B cell (primary cell): ENCODE data around the gene XPA. TPM values are rescaled to one million over a fixed set of nuclear protein-coding genes. Genes with fewer than 3 reads are reported as not detected.

Source experiments
- ATAC-seq: fragments of 200-7000 bp; cut with Tn5 transposase; one replicate; pipeline ENCODE4 v1.10.0; 2021; ENCODE audit warnings: low read depth, mild to moderate bottlenecking, moderate number of reproducible peaks, moderate library complexity
- CTCF ChIA-PET: fragments of 350-600 bp; sonication (Branson Sonifier 250); formaldehyde crosslinking; loops from one replicate; lab custom pipeline; 2021; ENCODE audit warnings: antibody characterized with exemption, inconsistent platforms; lab: Charles Lee
- POLR2A ChIA-PET: fragments of 350-600 bp; sonication (Branson Sonifier 250); formaldehyde crosslinking; loops from one replicate; lab custom pipeline; 2021; ENCODE audit warnings: antibody characterized with exemption; lab: Charles Lee
- DNase-seq: peaks from one replicate; pipeline ENCODE4 v3.0.0; 2013
- H2AFZ ChIP-seq: 2 replicates; pipeline ENCODE4 v1.6.1; 2012; ENCODE audit warnings: mild to moderate bottlenecking, low read depth, low read length; ENCODE audit not compliant: insufficient read depth, poor library complexity, severe bottlenecking
- H3K27ac ChIP-seq, 2 donors: 1 replicate in 1 of 2; 2 replicates in 1 of 2; pipeline ENCODE4 v1.5.1; 2012 to 2013; ENCODE audit warnings: low read length in 2 of 2, mild to moderate bottlenecking in 2 of 2, moderate library complexity in 1 of 2
- H3K27me3 ChIP-seq, 4 experiments: fragments of 200-600 bp in 1 of 4; sonication (generic) in 1 of 4; replicated peaks in 1 of 4; 1 replicate in 2 of 4; 2 replicates in 2 of 4; pipeline versions ENCODE4 v1.6.1 to v1.7.0; 2013 to 2016; ENCODE audit warnings: low read length in 3 of 4, mild to moderate bottlenecking in 2 of 4, mixed read lengths in 1 of 4, moderate library complexity in 1 of 4; ENCODE audit not compliant: insufficient read depth in 4 of 4, control insufficient read depth in 3 of 4; ENCODE audit errors: control extremely low read depth in 1 of 4
- H3K36me3 ChIP-seq, 2 experiments: replicated peaks in 1 of 2; 1 replicate in 1 of 2; 2 replicates in 1 of 2; pipeline versions ENCODE4 v1.6.1 to v1.7.1; 2013; ENCODE audit warnings: low read length in 1 of 2; ENCODE audit not compliant: insufficient read depth in 2 of 2, control insufficient read depth in 1 of 2; ENCODE audit errors: control extremely low read depth in 1 of 2, extremely low read depth in 1 of 2
- H3K4me1 ChIP-seq, 2 donors: fragments of 200-600 bp in 1 of 2; sonication (generic) in 1 of 2; 1 replicate in 1 of 2; 2 replicates in 1 of 2; pipeline versions ENCODE4 v1.5.1 to v1.6.1; 2013 to 2017; ENCODE audit warnings: low read length in 2 of 2; ENCODE audit not compliant: control insufficient read depth in 2 of 2, insufficient read depth in 2 of 2
- H3K4me2 ChIP-seq: replicated peaks from 2 replicates; pipeline ENCODE3; 2012; ENCODE audit warnings: mild to moderate bottlenecking, low read depth, low read length; ENCODE audit not compliant: poor library complexity, severe bottlenecking
- H3K4me3 ChIP-seq, 5 experiments: fragments of 200-600 bp in 1 of 5; sonication (generic) in 1 of 5; 1 replicate in 3 of 5; 2 replicates in 2 of 5; pipeline versions ENCODE4 v1.5.1 to v1.7.0; 2011 to 2016; ENCODE audit warnings: low read length in 4 of 5, mild to moderate bottlenecking in 4 of 5, low read depth in 2 of 5, control low read depth in 1 of 5, moderate library complexity in 1 of 5; ENCODE audit not compliant: insufficient read depth in 1 of 5; ENCODE audit errors: control extremely low read depth in 1 of 5, extremely low read depth in 1 of 5
- H3K79me2 ChIP-seq: fragments of 200-600 bp; sonication (generic); one replicate; pipeline ENCODE4 v1.6.0; 2016; ENCODE audit warnings: low read length; ENCODE audit not compliant: control insufficient read depth, insufficient read depth
- H3K9ac ChIP-seq: fragments of 200-600 bp; sonication (generic); 2 replicates; pipeline ENCODE4 v1.6.1; 2017; ENCODE audit warnings: mild to moderate bottlenecking, low read length, moderate library complexity
- H3K9me3 ChIP-seq, 3 donors: one replicate each; pipeline versions ENCODE4 v1.6.1 to v1.7.1; 2013; ENCODE audit warnings: low read length in 2 of 3; ENCODE audit not compliant: control insufficient read depth in 2 of 3, insufficient read depth in 1 of 3; ENCODE audit errors: control extremely low read depth in 1 of 3
- H4K20me1 ChIP-seq: 2 replicates; pipeline ENCODE4 v1.6.0; 2012; ENCODE audit warnings: mild to moderate bottlenecking, low read length; ENCODE audit not compliant: insufficient read depth, control insufficient read depth, poor library complexity, severe bottlenecking
- H3K27ac Mint-ChIP-seq: one replicate; pipeline ENCODE4 v1.8.0; 2021; ENCODE audit warnings: mixed read lengths
- H3K27me3 Mint-ChIP-seq: one replicate; pipeline ENCODE4 v1.8.0; 2021; ENCODE audit warnings: mixed read lengths
- H3K4me1 Mint-ChIP-seq: one replicate; pipeline ENCODE4 v1.8.0; 2021; ENCODE audit warnings: mixed read lengths
- H3K4me3 Mint-ChIP-seq: one replicate; pipeline ENCODE4 v1.8.0; 2021; ENCODE audit warnings: mixed read lengths
- H3K9me3 Mint-ChIP-seq: one replicate; pipeline ENCODE4 v1.8.0; 2022; ENCODE audit warnings: mixed read lengths; ENCODE audit not compliant: insufficient read depth
- EZH2 ChIP-seq: IDR thresholded peaks from 2 replicates; pipeline ENCODE4 v1.6.1; 2012; ENCODE audit warnings: borderline replicate concordance, low read depth, mild to moderate bottlenecking, moderate library complexity, low read length; ENCODE audit not compliant: insufficient read depth, poor library complexity, severe bottlenecking
- WGBS: methylation state at CpG from one replicate; pipeline ENCODE4 v1.1.5; 2013; ENCODE audit warnings: missing lambda C conversion rate; ENCODE audit not compliant: insufficient coverage; 5-methylcytosine and 5-hydroxymethylcytosine counted together
- intact Hi-C: fragments of 100-400 bp; cut with micrococcal nuclease; formaldehyde crosslinking; loops from one replicate; pipeline ENCODE4 v1.10.0; 2022
- polyA minus RNA-seq: library from RNA; depleted of rRNA, polyadenylated mRNA; stranded (reverse); fragments of >200 nt; gene quantifications from 2 replicates; pipeline ENCODE4 v1.2.3, GENCODE V29; 2012
- polyA plus RNA-seq: library from polyadenylated mRNA; depleted of rRNA; stranded (reverse); fragments of >200 nt; gene quantifications from 2 replicates; pipeline ENCODE4 v1.2.3, GENCODE V29; 2012
- total RNA-seq, 2 donors: library from RNA; stranded (reverse); fragments of 120-200 nt in 1 of 2; gene quantifications; 1 replicate in 1 of 2; 2 replicates in 1 of 2; pipeline versions ENCODE4 v1.2.3 to v1.2.4, GENCODE V29; 2013 to 2022
- TF ChIP-seq, protein P1 (sequence below): fragments of 200-600 bp; IDR thresholded peaks from one replicate; pipeline ENCODE4 v1.8.0; 2022; ENCODE audit warnings: antibody characterized with exemption, mild to moderate bottlenecking

XPA gene
- total RNA-seq (21.3 and 27.4 TPM in 2 replicates), polyA plus RNA-seq (3.8 and 7.5 TPM in 2 replicates), polyA minus RNA-seq (7.2 and 12.4 TPM in 2 replicates)
- total RNA-seq (2013): 30.2 TPM

DNA sequence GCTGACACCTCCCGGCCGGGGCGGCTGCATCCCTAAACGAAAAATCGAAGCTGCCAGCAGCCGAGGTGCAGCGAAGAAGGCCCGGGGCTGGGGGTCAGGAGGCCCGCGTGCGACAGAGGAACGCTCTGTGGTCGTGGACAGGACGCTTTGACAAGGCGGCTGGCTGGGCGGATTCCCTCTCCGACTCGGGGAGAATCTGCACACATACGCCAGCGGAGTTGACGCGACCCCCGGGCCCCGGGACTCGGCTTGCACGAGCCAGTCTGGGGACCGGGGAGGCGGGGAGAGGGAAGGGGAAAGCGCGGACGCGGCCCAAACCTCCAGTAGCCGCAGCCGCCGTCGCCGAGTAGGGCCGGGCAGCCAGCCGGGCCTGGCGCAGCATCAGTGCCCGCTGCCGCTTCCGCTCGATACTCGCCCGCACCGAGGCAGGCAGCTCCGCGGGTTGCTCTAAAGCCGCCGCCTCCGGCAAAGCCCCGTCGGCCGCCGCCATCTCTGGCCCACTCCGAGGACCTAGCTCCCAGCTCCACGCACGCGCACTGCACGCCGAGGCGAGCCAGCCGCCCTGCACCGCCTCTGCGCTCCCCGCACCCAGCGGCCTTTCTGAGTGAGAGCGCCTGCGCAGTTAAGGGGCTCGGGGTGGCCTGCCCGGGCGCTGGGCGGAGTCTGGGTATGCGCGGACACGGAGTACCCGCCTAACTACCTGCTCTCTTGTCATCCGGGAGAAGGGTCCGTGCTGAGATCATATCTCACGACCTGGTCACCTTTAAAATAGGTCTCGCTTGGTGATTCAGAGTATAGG is at the start of gene XPA:
Gene XPA, minus strand, starts transcription at position 538 of the 799 bp plus-strand sequence. Its CDS starts 48 bp downstream, at position 490.
- Mint-ChIP-seq H3K27ac (peak within 1 kb of the TSS; percentile 94), H3K4me3 (peak within 1 kb of the TSS; percentile 91), H3K27me3 (peaks cover 7% of the 10 kb centered on the region), H3K9me3 (no peaks in the 10 kb centered on the region), H3K4me1 (peaks cover 59% of the 10 kb centered on the region)
- intact Hi-C loops: loop anchor here (1.0 to 10.0 kb wide), 8 partner anchors 64 to 1280 kb away; partner anchors contain the start of genes ANP32B, NCBP1, TRMO and TSTD2
- peaks cover 30 to 40% of the 10 kb centered on the region in 2 donors for H3K4me1 ChIP-seq
- no peaks in the 10 kb centered on the region for H4K20me1 ChIP-seq
- peak within 1 kb of the TSS; percentile 81 for H3K9ac ChIP-seq
- peaks cover 41% of the 10 kb centered on the region for H3K79me2 ChIP-seq
- H3K9me3 ChIP-seq: peaks cover 0 to 3% (median 0%) of the 10 kb centered on the region in 3 donors
- H3K27ac ChIP-seq: peak within 1 kb of the TSS; percentile 77 to 82
- ATAC-seq: peak; percentile 92
- H3K27me3 ChIP-seq: no peaks in the 10 kb centered on the region
- H3K4me3 ChIP-seq: peak within 1 kb of the TSS; percentile 67 to 84 (median 74)
- no peak for TF ChIP-seq EZH2
- TF ChIP-seq, protein P1, sequence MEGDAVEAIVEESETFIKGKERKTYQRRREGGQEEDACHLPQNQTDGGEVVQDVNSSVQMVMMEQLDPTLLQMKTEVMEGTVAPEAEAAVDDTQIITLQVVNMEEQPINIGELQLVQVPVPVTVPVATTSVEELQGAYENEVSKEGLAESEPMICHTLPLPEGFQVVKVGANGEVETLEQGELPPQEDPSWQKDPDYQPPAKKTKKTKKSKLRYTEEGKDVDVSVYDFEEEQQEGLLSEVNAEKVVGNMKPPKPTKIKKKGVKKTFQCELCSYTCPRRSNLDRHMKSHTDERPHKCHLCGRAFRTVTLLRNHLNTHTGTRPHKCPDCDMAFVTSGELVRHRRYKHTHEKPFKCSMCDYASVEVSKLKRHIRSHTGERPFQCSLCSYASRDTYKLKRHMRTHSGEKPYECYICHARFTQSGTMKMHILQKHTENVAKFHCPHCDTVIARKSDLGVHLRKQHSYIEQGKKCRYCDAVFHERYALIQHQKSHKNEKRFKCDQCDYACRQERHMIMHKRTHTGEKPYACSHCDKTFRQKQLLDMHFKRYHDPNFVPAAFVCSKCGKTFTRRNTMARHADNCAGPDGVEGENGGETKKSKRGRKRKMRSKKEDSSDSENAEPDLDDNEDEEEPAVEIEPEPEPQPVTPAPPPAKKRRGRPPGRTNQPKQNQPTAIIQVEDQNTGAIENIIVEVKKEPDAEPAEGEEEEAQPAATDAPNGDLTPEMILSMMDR: no peak
- under 1% methylated on average over 79 of the region's 82 CpGs for WGBS
- peaks cover 0 to 14% of the 10 kb centered on the region in 2 experiments for H3K36me3 ChIP-seq
- H2AFZ ChIP-seq: peak within 1 kb of the TSS; percentile 88
- DNase-seq: peak; percentile 97
- CTCF ChIA-PET: interaction anchor here (0.9 to 1.4 kb wide), 5 partner anchors 12 to 338 kb away, joined by 3 to 5 read pairs (median 3); partner anchors contain the start of genes NCBP1 and TSTD2
- POLR2A ChIA-PET: interaction anchor here (0.5 to 1.3 kb wide), 6 partner anchors 64 to 560 kb away, joined by 4 to 8 read pairs (median 4); partner anchors contain the start of genes ANP32B, NCBP1, TRMO and TSTD2
- peak within 1 kb of the TSS; percentile 90 for H3K4me2 ChIP-seq
